GM18505 (cell line): Measurements from ENCODE around the gene AMOTL2.

ENCODE experiments used
- ATAC-seq: cut with Tn5 transposase; IDR thresholded peaks from one replicate; pipeline ENCODE4 v1.9.1; 2021; ENCODE audit not compliant: unreplicated experiment
- POLR2A ChIP-seq: IDR thresholded peaks from 4 replicates; pipeline ENCODE4 v1.6.1; 2011; ENCODE audit warnings: borderline replicate concordance; ENCODE audit not compliant: insufficient read depth, insufficient read length; ENCODE audit errors: extremely low read depth

AMOTL2 gene

DNA sequence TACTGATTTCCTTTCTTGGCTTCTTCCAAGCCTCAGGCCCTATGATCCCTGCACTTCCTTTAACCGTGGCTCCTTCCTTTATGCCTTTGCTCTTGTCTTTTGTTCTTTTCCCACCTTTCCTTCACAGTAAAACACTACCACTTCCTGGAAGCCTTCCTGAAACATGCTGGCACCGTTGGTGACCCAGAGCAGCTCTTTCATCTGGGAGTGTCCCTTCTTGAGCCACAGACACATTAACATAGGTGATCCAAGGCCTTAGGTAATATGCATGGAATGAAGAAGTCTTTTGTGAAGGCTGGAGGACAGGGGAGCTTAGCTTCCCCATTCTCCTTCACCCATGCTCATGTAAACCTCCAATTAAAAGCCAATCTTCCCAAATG lies 39.4 kb downstream of the AMOTL2 start:
- ATAC-seq, result no peak

DNA sequence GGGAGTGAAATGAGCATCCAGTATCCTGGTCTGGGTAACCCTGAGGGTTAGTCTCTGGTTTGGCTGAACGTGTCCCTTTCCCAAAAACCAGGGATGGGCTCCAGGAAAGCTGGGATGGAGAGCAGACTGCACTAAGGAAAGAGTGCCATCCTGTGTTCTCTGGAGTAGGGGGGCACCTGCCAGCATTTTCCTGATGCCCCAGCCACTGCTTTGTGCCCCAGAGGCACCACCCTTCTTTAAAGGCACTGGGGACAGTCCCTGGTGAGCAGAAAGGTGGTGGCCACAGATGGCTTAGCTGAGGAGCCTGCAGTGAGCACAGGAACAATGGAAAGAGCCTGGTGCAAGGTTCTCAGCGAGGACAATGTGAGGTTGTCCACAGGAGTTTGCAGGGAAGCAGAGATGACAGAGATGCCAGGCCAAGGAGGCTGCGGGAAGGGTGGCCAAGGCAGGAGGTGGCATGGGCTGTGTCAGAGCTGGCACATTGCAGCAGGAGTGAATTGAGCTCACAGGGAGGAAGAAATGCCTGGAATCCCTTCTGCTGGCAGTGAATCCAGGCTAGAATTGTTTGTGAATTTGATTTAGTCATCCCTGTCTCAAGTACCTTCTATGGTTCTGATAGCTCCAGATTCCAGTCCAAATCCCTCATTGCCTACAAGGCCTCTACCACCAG lies 39.9 kb downstream of the AMOTL2 start:
- TF ChIP-seq POLR2A, result no peak
- ATAC-seq, result no peak

More for the DNA sequence above, 39.4 kb downstream of the AMOTL2 start:
- no peak for TF ChIP-seq POLR2A

DNA sequence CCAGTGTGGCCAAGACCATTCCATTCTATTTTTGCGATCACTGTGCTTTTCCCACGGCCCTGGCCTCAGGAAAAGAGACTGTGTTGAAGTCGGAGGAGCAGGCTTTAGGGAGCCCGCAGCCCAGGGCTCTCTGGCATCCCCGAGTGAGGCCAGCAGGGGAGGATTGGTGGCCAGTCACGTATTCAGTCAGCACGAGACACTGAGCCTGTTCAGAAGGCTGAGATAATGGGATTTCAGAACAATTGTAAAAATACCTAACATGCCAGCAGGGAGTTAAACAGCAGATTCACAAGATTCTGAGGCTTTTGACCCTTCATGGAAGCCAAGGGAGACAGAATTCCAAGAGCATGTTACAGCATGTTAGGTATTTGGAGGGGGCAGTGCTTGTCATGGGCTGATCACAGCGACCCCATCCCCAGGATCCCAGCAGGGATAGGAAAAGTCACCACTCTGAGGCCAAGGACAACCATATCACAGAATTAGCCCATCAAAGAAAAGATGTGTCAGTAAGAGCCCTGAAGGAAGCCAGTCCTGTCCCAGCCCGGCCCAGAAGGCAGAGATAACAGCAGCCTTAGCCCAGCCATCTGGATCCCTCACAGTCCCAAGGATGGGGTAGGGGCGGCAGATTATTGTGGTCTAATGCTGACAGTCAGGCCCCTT lies 40.6 kb downstream of the AMOTL2 start:
- ATAC-seq, result no peak
- no peak for TF ChIP-seq POLR2A

DNA sequence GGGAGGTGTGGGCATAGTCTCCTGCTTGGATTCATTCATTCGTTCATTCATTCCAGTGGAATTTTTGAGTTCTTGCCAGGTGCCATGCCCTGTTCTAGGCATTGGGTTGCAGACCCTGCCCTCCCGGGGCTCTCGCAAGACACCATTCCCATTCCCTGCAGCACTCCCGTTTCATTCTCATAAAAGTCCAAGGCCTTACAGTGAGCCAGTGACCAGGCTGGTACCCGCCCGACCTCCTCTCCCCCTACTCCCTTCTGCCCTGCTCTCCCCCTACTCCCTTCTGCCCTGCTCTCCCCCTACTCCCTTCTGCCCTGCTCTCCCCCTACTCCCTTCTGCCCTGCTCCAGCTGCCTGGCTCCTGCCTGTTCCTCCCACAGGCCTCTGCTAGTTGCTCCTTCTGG lies 41.9 kb downstream of the AMOTL2 start:
- no peak for TF ChIP-seq POLR2A
- ATAC-seq, result no peak

DNA sequence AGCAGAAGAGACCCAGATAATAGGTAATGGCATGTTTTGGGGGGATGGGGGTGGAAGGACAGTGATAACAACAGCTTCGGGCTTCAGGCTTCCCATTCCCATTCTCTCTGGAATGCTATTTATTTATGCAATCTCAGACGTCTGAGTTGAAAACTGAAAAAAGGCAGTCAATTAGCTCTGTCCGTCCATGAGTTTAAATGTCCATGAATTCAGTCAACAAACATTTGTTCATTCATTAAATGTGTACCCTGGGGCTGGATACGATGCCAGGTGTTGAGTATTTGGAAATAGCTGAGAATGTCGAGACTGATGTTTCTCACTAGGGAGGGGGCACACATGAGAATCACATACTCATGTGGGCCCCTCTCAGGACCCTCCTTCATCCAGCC lies 42.4 kb downstream of the AMOTL2 start:
- TF ChIP-seq POLR2A, result no peak
- ATAC-seq, result no peak

DNA sequence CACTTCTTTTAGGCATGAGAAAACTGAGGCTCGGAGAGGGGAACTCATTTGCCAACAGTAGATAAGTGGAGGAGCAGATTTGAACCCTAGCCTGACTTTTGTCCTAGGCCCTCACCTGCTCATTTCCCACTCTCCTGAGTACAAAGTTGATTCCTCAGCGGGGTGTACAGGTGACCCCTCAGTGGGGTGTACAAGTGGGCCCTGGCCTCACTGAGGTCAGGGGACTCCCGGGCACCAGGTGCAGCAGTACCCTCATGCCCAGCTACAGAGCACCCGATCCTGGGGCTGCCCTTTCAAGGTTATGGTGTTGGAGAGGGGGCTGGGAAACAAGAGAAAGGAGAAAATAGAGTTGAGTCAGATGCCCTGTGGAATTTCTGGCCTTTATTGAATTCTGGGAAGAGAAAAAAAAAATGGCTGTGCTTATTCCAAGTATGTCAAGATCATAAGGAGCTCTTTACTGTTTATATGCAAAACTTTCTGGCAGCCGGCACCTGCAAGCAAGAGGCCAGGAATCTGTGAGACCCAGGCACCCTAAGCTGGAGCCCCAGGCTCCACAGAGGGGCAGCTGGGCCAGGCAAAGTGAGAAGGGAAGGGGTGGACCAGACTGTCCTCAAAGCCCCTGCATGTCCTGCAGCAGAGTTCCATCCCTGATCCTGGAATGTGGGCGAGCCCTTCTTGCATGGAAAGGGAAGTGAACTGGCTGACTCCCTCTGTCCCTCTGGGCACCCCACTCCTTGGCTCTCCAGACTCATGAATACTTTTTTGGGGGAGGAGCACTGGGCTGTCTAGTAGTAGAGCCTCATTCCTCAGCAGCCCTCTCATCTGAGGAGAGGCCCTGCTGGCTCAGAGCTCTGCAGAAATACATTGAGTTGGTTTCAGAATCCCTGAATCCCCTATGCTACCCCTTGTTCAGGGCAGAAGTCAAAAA lies 43.1 kb downstream of the AMOTL2 start:
- ATAC-seq, result no peak
- TF ChIP-seq POLR2A, result no peak

DNA sequence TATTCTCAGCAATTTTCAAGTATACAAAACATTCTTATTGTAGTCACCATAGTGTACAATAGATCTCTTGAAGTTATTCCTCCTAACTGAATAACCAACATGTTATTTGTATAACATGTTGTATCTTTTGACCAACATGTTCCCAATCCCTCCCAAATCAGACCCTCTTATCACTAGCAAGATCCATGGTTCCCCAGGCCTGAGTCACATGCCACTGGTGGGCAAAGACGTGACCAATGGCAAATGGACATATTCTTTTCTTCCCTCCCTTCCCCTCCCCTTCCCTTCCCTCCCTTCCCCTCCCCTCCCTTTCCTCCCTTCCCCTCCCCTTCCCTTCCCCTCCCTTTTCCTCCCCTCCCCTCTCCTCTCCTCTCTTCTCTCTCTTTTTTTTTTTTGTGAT lies 45.4 kb downstream of the AMOTL2 start:
- TF ChIP-seq POLR2A, result no peak
- ATAC-seq, result no peak

DNA sequence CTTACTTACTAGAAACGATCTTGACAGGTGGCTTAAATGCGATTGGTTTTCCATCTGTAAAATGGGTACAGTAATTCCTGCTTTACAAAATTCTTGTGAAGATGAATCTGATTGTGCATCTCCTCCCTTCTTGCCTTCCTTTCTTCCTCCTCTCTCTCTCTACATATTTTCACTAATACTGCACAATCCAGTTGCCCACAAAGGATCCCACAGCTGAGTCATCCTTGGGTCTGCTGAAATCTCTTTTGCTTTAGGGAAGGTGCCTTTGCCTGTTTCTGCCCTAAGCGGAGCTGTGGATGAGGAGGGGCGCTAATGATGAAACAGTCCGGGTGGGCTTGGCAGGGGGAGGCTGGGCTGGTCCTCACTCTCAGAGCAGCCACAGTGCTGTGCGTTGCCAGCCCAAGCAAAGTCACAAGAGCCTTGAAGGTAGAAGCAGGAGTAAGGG lies 46.1 kb downstream of the AMOTL2 start:
- TF ChIP-seq POLR2A, result no peak
- ATAC-seq, result no peak

DNA sequence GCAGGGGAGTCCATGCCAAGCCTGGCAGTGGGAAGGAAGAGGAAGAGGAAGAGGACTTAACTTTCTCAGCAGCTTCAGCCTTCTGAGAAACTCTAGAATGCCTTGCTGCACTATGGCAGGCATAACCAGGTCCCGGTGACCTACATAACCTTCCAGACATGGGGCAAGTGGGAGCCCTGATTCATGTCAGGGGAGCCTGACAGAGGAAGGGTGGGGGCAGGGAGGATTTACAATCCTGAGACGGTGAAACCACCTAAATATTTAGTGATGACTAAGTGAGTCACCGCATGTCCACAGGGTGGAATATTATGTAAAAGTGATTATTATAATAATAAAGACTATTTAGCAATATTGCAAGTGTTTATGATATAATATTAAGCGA lies 46.7 kb downstream of the AMOTL2 start:
- TF ChIP-seq POLR2A, result no peak
- ATAC-seq, result no peak

DNA sequence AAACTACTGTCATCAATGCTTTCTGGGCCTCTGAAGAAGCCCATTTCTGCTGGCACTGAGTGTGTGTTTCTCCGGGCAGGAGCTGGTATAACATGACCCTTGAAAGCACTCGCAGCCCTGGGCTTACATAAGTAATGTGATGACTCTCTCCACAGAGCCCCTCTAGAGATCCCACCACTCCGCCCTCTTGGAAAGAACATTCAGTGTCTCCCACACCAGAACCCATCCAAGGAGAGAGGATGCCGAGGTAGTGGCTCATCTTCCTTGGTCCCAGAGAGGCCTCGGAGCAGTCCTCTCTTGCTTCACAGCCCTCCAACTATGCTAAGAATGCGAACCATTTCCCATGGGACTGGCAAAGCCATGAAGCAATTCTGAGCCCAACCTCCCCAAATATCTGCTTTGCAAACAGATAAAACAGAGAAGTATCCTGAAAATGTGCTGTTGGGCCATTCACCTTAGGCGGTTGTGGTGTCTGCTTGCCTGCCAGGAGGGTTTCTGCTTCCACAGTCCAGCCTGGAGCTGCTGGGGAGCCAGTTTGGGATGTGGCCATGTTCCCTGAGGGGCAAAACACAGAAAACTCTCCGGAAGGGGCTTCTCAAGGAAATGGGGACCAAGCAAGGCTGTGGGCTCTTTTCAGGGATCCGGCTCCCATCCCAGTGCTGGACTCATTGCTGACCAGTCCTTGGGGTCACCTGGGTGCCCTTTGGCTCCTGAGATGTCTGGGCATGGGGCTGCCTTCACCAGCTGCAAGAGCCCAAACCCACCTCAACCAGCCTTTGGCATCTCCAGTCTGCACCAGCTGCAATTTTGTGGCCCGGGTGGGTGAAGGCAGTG lies 47.3 kb downstream of the AMOTL2 start:
- TF ChIP-seq POLR2A, result no peak
- ATAC-seq, result no peak

DNA sequence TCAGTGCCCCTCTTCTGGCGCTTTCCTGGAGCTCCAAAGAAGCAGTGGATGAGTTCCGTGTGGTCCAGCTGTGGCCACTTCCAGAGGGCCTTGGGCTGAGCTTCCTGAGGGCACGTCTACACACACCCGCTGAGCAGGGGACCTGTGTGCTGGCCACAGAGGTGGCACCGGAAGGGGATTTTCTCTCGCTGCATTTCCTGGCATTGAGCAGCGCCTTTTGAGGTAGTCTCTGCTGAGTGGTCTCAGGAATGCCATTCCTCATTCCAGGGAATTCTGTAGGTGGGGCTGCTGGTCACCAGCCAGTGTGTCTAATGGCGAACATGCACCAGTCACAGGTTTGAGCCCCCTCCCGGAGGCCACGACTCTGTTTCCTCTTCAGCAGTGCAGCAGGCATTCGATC lies 48.1 kb downstream of the AMOTL2 start:
- no peak for TF ChIP-seq POLR2A
- no peak for ATAC-seq

DNA sequence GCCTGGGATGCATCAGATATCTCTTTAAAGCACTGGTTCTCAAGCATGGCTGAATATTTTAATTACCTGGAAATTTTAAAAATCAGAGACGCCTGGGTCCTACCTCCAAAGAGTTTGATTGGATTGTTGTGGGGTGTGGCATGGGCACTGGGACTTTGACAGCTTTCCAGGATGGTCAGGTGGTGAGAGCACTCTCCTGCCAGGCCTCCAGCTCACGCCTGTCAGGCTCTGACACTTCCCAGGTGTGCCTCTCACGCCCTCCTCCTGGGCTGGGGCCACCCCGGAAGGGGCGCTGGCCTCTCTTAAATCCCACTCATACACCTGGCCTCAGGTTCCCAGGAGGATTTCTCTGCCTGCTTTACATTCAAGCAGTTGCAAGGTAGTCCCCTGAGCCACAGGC lies 48.5 kb downstream of the AMOTL2 start:
- no peak for TF ChIP-seq POLR2A
- ATAC-seq, result no peak

DNA sequence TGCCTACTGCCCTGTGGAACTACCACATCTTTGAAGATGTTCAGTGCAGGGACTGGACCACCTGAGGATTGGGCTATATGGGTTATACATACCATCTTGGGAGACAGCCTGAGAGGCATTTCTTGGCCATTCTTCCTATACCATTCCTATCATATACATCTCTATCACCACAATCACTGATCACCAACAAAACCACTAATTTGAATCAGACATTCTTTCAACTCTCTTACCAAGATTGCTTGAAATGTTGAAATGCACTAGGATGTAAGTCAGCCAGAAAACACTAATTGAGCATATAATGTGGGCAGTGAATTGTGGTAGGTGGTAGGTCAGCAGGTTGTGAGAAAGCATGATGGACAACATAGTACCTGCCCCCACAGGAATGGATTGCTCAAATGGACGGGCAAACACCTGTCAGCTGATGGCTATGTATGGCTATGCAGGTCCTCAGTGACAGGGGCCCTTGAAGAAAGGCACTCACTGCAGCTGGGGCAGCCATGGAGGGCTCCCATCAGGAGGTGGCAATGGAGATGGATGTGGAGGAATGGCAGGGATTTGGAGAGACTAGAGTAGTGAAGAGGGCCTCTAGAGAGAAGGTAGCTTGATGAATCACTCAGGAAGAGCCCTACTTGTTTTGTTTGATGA lies 49.1 kb downstream of the AMOTL2 start:
- no peak for ATAC-seq
- no peak for TF ChIP-seq POLR2A
